CD4-positive, alpha-beta T cell treated with Interleukin-6 at 100 ng/mL for 8 hours (primary cell): Measurements from ENCODE around the gene LAMTOR3.

ENCODE experiments used
- DNase-seq: peaks from one replicate; pipeline ENCODE4 v3.0.0-alpha.2; 2020; ENCODE audit warnings: mixed read lengths, low spot score

LAMTOR3 gene

GRCh38 chr4:99861120-99861905 is 32.9 kb downstream of the LAMTOR3 start:
- DNase-seq: no peak

DNA sequence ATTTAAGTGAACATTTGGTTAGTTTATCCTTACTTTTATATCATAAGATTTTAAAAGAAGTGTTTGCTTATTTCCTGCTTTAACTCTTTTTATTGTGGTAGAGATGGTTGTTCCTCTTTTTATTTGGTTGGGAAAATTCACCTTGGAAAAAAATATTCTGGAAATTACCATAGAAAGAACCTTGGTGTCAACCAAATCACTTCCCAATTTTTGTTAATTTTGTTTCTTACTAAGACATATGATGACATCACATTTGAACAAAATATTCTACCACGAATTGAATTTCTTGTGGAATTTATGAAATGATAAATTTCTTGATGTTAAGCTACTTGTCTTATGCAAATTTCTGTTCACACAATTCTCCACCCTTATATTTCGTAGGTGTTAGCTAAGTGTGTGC is 33.7 kb downstream of the LAMTOR3 start:
- DNase-seq: no peak

DNA sequence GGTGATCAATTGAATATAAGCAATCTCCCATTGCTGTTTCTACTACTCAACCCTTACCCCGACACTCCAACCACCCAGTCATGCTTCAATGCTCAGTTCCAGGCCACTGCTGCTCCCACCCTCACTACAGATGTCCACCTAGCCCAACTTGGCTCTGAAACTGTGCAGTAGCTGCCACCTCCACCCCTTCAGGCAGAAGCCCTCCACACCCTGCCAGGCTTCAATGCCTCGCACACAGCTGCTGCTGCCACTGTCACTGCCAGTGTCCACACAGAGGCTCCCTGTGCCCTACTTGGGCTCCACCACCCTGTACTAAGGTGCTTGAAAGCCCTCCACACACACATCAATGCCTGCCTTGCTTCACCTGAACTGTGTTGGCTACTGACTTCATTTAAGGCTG is 34.6 kb downstream of the LAMTOR3 start:
- DNase-seq: no peak

- no peak for DNase-seq
These were observed 36.9 kb downstream of the LAMTOR3 start for GRCh38 chr4:99857307-99857706.

GRCh38 chr4:99856166-99856565 is 38.1 kb downstream of the LAMTOR3 start:
- peak; percentile 6 for DNase-seq

DNA sequence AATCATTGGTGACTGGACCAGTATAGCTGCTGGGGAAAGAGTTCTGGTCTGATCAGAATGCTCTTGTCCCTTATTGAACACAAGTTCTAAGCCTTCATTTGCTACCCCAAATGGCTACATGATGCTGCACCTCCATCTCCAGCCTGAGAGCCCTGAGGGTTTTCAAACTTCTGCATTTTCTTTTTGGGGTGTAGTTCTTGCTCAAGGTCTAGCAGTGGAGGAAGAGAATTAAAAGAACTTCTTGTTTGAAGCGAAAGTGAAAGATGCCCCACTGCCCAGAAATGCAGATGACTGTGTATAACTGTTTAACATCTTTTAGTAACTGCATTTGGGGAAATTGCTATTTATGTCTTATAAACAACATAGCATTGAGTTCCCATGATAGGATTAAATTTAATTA is 38.5 kb downstream of the LAMTOR3 start:
- DNase-seq: peak; percentile 13

DNA sequence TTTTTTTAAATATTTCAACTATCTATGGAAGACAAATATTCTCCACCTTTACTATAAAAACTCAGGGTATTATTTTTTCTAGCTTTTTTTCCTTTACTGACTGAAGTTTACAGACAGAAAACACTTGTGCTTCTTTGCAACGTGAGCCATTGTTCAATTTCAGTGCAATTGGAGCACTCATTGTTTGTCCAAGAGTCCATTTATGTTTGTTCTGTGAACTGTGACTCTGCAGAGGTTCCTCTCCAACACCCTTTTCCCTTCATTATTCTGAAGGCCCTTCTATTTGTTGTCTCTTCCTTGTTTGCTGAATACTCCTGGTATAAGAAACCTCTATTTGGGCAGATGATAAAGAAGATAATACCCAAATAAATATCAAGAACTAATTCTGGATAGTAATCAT is 40.2 kb downstream of the LAMTOR3 start:
- DNase-seq: no peak

GRCh38 chr4:99853190-99853589 is 41.0 kb downstream of the LAMTOR3 start:
- no peak for DNase-seq

- DNase-seq: no peak
These were observed 42.0 kb downstream of the LAMTOR3 start for GRCh38 chr4:99852199-99852749.

GRCh38 chr4:99848591-99849001 is 45.6 kb downstream of the LAMTOR3 start:
- DNase-seq: no peak

- peak; percentile 22 for DNase-seq
These were observed 46.8 kb downstream of the LAMTOR3 start for GRCh38 chr4:99847362-99847976.

GRCh38 chr4:99846891-99847290 is 47.3 kb downstream of the LAMTOR3 start:
- DNase-seq: no peak

GRCh38 chr4:99845708-99846469 is 48.3 kb downstream of the LAMTOR3 start:
- DNase-seq: no peak

DNA sequence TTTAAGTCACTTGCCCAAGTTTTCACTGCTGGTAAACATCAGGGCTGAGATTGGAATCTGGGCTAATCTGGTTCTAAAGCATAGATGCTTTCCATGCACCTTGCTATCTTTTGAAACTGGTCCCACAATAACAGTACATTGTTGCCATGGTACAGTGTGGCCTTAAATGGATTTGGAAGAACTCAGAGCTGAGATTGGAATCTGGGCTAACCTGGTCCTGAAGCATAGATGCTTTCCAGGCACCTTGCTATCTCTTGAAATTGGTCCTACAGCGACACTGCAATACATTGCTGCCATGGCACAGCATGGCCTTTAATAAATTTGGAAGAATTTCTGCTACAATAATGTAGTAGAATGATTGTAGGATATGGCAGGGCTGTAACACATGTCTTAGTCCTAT is 49.0 kb downstream of the LAMTOR3 start:
- DNase-seq: no peak

DNA sequence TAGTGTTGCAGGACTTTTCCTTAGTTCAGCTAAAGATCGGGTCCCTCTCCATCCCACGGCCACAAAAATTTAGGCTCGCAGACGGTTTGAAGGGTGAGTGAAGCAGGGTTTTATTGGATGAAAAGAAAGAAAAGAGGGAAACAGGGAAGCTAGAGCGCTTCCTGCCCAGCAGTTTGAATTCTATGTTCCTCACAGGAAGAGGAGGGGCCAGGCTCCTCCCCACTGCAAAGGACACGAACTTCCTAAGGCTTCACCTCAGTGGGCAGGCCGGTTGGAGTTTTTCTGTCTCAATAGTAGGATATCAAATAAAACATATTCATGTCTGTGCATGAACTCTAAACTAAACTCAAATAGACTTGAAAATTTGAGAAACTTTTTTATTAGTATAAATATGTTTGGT is 50.2 kb downstream of the LAMTOR3 start:
- DNase-seq: no peak

DNA sequence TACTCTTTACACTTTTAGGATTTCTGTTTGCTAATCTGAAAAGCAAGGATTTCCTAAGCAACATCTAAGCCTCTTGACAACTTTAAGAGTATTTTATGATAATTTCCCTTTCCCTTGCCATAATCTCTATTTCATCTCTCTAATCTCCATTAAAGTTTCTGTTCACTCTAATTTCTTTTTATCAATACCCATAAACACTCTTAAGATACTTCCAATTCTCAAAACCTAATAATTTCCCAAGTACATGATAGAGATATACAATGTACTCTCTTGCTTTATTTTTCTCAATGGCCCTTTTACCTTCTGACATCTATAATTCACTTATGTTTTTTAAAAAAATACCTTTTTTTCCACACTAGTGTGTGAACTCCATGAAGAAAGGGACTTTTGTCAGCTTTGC is 50.8 kb downstream of the LAMTOR3 start:
- DNase-seq: no peak

DNA sequence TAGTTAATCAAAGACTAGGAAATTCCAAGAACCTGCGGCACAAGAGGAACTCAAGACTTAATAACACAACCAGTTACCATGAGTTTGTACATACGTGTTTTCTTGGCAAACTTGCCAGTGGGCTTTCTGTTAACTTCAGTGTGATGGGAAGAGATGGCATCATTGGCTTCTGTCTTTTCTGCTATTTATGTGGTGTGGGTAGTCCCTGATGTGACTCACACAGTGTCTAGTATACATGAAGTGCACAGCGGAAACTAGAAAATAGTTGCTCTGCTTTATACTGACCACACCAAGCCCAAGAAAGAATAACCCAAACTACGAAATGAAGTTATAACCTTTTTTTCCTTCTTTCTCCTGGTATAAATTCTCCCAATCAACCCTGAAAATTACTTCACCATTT is 53.1 kb downstream of the LAMTOR3 start:
- DNase-seq: no peak

DNA sequence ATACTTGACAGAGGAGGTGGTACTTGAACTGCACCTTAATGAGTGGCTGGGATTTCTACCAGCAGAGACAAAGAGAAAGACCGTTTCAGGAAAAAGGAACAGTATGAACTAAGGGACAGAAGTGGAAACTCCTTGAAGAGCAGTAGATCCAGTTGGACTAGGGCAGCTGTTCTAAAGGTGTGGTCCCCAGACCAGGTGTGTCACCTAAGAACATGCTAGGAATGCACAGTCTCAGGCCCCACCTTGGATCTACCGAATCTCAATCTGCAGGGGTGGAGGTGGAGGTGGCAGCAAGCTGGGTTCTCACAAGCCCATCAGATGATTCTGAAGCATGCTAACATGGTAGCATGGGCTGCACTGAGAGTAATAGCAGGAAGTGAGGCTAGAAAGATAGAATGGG is 55.3 kb downstream of the LAMTOR3 start:
- no peak for DNase-seq

DNA sequence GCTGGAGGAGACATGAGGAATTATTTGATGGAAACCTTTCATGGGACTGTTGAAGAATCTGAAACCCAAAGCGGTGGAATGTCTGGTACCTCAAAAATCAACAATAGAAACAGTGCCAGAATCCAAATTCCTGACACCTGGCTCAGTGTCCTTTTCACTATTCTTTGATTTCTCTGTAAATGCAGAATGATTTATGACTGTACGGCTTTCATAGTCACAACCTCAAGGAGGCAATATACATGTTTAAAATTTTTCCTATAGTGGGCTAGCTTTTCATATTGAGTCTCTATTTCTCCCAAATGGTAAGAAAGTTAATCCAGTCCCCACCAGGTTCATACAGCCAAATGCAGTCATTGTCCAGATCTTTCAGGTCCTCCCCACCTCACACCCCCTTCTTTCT is 58.3 kb downstream of the LAMTOR3 start:
- DNase-seq: no peak

DNA sequence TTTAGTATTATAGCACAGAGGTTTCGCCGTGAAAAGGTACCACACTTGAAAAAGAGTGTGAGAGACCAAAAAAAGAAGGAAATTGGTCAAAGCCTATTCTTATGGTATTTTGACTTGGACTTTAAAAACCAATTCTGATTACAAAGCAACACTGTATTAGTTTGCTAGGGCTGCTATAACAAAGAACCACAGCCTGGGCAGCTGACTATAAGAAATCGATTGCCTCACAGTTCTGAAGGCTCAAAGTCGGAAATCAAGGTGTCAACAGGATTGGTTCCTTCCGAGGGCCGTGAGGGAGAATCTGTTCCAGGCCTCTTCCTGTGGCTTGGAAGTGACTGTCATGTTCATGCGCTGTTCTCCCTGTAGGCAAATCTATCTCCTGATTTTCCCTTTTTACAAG is 59.7 kb downstream of the LAMTOR3 start:
- DNase-seq: no peak

DNA sequence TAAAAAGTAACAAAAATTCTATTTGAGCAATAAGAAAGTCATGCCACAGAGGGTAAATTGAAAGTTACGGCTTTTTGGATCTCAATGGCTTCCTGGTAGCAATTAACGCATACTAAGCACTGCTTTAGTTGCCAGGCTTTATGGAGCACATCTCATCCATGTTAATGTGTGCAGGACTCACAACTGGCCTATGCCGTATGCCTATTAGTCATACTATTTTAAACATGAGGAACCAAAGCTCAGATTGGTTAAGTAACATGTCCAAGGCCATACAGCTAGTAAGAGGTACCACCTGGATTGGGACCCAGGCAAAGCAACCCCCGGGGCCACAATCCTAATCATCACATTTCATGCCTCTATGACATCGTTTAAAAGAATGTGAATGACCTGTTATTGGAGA is 60.5 kb downstream of the LAMTOR3 start:
- DNase-seq: no peak

- DNase-seq: no peak
These were observed 61.5 kb downstream of the LAMTOR3 start for GRCh38 chr4:99832758-99833157.

DNA sequence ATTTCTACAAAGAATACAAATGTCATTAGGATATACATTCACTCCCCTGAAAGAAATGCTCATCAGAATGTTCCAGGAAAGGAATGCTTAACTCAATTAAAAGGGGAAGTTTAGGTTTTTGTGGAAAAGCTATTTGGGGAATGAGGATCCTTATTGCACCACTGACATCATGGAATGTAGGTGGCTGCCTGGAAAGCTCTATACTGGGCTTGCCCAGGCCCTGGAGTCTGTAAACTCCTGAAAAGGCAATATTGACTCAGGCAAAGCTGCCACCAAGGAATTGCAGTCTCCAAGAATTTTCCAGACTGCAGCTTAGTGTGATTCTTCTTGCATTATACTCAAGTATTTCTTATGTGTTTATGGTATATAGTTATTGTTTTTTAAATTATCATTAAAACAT is 61.9 kb downstream of the LAMTOR3 start:
- DNase-seq: no peak
